AG08396 (cell line): Measurements from ENCODE around the gene CEP41.
"Not testable (repeated sequence)": the region's sequence is repeated elsewhere in the genome, so short reads cannot be mapped to it uniquely, and the experiment has no call there.

Experiments
- DNase-seq: peaks from one replicate; pipeline ENCODE4 v3.0.0; 2012; ENCODE audit warnings: low spot score, mixed read lengths

The CEP41 gene

DNA sequence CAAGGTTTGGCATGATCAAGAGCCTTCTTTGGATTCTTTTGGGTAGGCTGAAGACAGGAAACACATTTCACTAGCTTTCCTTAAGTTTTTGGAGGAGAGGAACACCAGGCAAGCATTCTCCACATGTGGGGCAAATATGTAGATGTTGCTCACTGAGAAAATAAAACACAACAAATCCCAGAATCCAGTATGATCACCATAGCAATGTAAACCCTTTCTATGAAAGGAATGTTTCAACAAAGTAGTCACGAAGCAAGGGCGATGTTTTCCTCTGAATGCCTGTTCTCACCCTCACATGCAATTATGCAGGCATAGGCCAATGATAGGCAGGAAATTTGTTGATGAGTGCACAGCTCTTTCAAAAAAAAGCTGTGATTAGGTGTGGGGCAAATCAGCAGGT lies 20.5 kb upstream of the CEP41 start:
- peak; percentile 25 for DNase-seq

- DNase-seq: no peak
Measured at GRCh38 chr7:130458257-130458656, 17.4 kb upstream of the CEP41 start.

DNA sequence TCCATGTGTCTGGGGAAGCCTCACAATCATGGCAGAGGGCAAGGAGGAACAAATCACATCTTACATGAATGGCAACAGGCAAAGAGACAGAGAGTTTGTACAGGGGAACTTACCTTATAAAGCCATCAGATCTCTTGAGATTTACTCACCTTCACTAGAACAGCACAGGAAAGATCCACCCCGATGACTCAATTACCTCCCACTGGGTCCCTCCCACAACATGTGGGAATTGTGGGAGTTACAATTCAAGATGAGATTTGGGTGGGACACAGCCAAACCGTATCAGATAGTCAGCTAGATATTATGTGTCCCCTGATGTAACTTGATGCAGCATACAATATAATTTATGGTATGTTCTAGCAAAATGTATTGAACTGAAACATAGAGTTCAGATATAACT lies 14.1 kb upstream of the CEP41 start:
- no peak for DNase-seq

DNA sequence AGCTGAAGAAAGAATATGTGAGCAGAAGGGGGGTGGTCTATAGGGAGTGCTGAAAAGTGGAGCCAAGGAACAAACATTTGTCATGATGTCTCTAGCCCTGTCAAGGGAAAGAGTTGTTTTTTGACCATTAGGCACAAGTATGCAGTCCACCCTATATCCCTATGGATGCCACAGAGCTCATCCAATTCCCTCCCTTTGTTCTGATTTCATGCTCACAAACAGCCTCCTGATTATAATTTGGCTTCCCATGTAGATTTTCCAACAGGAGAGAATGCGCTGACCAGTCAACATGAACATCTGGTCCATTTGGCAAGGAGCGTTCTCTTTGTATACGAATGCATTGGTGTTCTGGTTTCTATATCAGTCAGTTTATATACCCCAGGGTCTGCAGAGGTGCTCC lies 12.1 kb upstream of the CEP41 start:
- no peak for DNase-seq

- DNase-seq: not testable (repeated sequence)
Measured at GRCh38 chr7:130451344-130451743, 10.5 kb upstream of the CEP41 start.

DNA sequence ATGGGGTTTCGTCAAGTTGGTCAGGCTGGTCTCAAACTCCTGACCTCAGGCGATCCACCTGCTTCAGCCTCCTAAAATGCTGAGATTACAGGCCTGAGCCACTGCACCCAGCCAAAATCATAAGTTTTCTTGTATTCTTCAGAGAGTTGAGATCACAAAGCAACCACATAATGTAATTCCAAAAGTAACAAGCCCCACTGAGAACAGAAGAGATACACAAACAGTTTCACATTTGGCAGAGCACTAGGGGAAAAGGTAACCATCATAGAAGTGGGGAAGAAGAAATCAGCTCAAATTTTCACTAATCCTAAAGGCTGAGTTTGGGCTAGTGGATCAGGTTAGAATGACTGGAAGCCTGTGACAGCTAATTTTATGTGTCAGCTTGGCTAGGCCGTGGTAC lies 5.4 kb upstream of the CEP41 start:
- DNase-seq: no peak

- no peak for DNase-seq
Measured at GRCh38 chr7:130444751-130445407, 4.1 kb upstream of the CEP41 start.

- no peak for DNase-seq
Measured at GRCh38 chr7:130444234-130444633, 3.4 kb upstream of the CEP41 start.

GRCh38 chr7:130442601-130443000 lies 1.8 kb upstream of the CEP41 start:
- no peak for DNase-seq

GRCh38 chr7:130441408-130441869 lies 623 bp upstream of the CEP41 start:
- no peak for DNase-seq

DNA sequence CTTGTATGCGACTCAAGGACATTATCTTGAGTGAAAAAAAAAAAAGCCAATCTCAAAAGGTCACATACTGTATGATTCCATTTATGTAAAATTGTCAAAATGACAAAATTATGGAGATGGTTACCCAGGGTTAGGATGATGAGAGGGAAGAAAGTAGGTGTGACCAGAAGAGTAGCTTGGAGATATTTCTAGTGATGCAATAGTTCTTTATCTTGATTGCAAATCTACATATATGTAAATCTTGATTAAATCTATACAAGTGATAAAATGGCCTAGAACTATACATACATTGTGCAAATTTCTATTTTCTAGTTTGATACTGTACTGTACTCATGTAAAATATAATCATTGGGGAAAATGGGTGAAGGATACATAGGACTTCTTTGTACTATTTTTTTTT lies 4.6 kb downstream of the CEP41 start:
- DNase-seq: no peak

DNA sequence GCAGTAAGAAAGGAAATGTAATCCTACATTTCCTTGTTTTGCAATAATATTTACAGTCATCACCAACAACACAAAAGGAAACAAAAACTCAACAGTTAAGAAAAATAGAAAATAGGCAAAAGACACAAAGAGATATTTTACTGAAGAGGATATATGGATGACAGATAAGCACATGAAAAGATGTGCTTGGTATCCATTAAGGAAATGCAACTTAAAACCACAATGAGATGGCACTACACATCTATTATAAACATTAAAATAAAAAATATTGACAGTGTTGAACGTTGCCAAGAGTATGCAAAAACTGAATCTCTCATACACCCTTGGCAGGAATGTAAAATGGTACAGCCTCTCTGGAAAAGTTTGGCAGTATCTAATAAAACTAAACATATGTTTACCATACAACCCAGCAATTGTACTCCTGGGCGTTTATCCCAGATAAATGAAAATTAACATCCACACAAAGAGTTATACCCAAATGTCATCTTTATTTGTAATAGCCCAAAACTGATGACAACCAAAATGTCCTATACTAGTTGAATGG lies 5.4 kb downstream of the CEP41 start:
- DNase-seq: no peak

- no peak for DNase-seq
Measured at GRCh38 chr7:130433301-130433700, 7.5 kb downstream of the CEP41 start.

GRCh38 chr7:130432886-130433285 lies 7.9 kb downstream of the CEP41 start:
- DNase-seq: no peak

GRCh38 chr7:130430841-130431666 lies 9.8 kb downstream of the CEP41 start:
- DNase-seq: peak; percentile 29

DNA sequence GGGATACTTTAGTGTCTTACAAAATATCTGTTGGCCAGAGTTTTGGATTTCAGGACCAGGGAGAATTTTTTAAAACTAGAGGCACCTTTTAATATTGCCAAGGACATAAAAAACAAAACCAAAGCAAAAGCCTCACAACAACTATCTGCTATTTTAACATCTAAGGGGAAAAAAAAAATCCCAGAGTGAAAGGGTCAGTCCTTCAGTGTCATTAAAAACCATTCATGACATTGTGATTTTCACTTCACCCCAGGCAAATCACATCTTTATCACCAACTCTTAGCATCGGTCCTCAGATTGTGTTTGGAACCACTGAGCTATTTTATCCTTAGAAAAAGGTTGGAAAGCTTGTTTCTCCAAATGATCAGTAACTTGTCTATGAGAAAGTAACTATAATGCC lies 10.7 kb downstream of the CEP41 start:
- DNase-seq: no peak

- no peak for DNase-seq
Measured at GRCh38 chr7:130429019-130429418, 11.8 kb downstream of the CEP41 start.

DNA sequence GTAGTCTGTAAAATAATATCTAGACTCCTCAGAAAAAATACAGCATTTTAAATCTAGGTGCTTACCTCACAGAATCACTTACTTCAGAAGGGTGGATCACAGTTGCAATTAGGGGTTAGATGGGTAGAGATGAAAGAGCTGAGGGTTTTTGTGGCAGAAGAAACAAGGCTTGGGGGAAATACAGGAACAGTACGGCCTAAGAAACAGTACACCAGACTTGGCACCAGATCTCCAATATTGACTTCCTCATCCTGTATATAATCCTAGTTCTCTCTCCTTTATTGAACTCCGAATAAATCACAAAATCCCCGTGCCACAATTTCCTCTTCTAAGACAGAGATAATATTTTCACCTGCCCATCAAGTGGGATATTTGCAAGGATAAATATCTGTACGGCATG lies 14.3 kb downstream of the CEP41 start:
- no peak for DNase-seq

- DNase-seq: no peak
Measured at GRCh38 chr7:130425796-130426195, 15.0 kb downstream of the CEP41 start.

- DNase-seq: no peak
Measured at GRCh38 chr7:130423501-130424037, 17.2 kb downstream of the CEP41 start.

DNA sequence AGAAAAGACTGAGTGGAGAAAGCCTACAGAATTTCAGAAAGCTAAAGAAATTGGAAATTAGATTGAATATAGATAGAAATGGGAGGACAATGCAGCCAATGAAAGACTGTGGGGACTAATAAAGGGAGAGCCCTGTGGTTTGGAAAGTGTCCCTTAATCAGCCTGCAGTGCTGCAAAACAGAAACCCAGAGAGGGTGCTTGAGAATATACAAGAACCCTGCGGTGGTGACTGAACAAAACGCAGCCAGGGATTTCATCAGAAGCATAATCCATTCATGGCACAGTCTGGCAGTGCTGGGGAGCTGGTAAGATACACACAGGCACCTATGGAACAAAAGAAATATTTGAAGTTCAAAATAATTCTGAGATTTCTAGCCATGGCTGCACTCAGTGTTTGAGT lies 19.1 kb downstream of the CEP41 start:
- peak; percentile 29 for DNase-seq

- no peak for DNase-seq
Measured at GRCh38 chr7:130420943-130421578, 19.8 kb downstream of the CEP41 start.

DNA sequence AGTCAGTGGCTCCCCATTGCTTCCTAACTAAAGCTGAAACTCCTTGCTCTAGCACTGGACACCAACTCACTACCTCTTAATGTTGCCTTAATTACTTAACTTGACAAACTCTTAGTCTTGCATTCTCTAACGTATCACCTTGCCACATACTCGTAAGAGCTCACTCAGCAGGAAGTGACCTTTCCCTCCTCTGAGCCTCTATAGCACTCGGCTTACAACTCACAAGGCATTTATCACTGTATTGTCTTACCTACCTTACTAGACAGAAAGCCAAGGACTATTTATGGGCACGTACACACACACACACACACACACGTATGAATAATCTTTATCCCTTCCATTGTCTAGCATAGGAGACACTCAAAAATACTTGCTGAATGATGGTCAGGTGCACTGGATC lies 21.2 kb downstream of the CEP41 start:
- DNase-seq: no peak
